Mucosa of descending colon (tissue), 3 donors: ENCODE measurements around the gene ANO6. TPM values are rescaled to one million over a fixed set of nuclear protein-coding genes. Genes with fewer than 3 reads are reported as not detected.
A peak's percentile ranks its signal among the peaks of the same experiment; 100 is the strongest.

Experiments used
- ATAC-seq: fragments of 200-7000 bp; cut with Tn5 transposase; one replicate; pipeline ENCODE4 v1.9.1; 2020; ENCODE audit warnings: mild to moderate bottlenecking, moderate library complexity
- DNase-seq, 3 donors: peaks; one replicate each; pipeline ENCODE4 v3.0.0-alpha.2; 2020
- H3K36me3 ChIP-seq: fragments of 200-600 bp; one replicate; pipeline ENCODE4 v1.8.0; 2021; ENCODE audit warnings: low read depth, mild to moderate bottlenecking
- H3K4me1 ChIP-seq: fragments of 200-600 bp; one replicate; pipeline ENCODE4 v1.8.0; 2021; ENCODE audit warnings: low read depth, mild to moderate bottlenecking
- H3K4me3 ChIP-seq: fragments of 200-600 bp; one replicate; pipeline ENCODE4 v1.8.0; 2021; ENCODE audit warnings: mild to moderate bottlenecking
- H3K9me3 ChIP-seq: fragments of 200-600 bp; one replicate; pipeline ENCODE4 v1.8.0; 2021; ENCODE audit warnings: mild to moderate bottlenecking
- intact Hi-C, 2 donors: fragments of 100-400 bp; cut with DNase I in 1 of 2; cut with micrococcal nuclease in 1 of 2; formaldehyde crosslinking; loops; one replicate each; pipeline versions ENCODE4 v1.11.0 to v1.11.1; 2022; cut with DNase I, micrococcal nuclease
- total RNA-seq, 3 donors: library from RNA; stranded (reverse); fragmentation: NEBNext Ultra II Directional in 2 of 3; extraction: Animal tissue kit (Norgen Biotek cat#: 25700) in 2 of 3; gene quantifications; one replicate each; pipeline versions ENCODE4 v1.2.1 to v1.2.4, GENCODE V29; 2021 to 2023
- TF ChIP-seq, protein P1 (sequence below): fragments of 200-600 bp; IDR thresholded peaks from one replicate; pipeline ENCODE4 v1.8.0; 2022; ENCODE audit warnings: antibody characterized with exemption, mild to moderate bottlenecking
- donor health status: DM: no; HTN: no; CAD: no; lungs with moderate emphysema.
- donor health status: DM: no; HTN: no; CAD: no.
- donor health status: DM: no; HTN: yes; CAD: no.

The ANO6 gene
- total RNA-seq, 3 donors from 2014 or later = 7.8 to 65.8 (median 15.2) TPM

DNA sequence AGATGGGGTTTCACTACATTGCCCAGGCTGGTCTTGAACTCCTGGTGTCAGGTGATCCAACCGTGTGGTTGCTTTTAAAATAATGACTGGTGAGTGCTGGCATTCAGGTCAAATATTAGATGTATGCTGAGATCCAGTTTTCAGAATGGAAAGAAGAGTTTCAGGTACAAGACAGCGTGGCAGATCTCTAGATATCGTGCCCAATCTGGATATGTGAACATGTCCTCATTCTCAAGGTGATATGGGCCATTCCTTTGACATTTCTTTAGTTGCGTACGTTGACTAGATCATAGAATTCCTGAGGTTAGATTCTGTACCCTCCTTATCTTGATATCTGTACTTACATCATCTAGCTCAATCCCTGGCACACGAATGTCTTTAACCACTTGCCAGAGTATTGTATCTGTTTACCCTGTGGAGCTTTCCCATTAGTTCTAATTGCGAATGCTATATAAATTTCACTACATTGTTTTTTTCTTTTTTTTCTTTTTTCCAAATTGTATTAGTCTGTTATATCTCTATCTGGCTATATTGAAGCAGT, 80.2 kb downstream of the ANO6 start:
- no peaks in the 10 kb centered on the region for H3K9me3 ChIP-seq
- TF ChIP-seq, protein P1, sequence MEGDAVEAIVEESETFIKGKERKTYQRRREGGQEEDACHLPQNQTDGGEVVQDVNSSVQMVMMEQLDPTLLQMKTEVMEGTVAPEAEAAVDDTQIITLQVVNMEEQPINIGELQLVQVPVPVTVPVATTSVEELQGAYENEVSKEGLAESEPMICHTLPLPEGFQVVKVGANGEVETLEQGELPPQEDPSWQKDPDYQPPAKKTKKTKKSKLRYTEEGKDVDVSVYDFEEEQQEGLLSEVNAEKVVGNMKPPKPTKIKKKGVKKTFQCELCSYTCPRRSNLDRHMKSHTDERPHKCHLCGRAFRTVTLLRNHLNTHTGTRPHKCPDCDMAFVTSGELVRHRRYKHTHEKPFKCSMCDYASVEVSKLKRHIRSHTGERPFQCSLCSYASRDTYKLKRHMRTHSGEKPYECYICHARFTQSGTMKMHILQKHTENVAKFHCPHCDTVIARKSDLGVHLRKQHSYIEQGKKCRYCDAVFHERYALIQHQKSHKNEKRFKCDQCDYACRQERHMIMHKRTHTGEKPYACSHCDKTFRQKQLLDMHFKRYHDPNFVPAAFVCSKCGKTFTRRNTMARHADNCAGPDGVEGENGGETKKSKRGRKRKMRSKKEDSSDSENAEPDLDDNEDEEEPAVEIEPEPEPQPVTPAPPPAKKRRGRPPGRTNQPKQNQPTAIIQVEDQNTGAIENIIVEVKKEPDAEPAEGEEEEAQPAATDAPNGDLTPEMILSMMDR = no peak
- no peak overlapping the region for H3K4me3 ChIP-seq
- ATAC-seq = no peak
- H3K36me3 ChIP-seq = no peaks in the 10 kb centered on the region
- H3K4me1 ChIP-seq = no peaks in the 10 kb centered on the region
- DNase-seq = no peak
- intact Hi-C loops = no loop called here

DNA sequence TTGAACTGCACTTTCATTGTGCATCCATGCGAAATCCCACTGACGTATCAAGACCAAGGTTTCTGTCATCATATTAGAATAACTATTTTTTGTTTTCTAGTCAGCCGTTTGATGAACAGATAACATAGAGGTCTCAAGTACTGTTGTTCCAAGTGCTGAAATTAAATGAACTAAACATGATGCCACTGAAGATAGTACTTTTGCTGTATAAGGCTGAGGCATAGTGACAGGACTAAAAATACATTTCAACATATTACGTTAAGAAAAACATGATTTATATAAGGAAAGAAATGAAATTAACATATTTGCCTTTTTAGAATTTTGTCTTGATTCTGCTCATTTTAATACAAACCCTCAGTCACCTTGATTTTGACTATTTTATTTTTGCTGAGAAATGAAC, 82.2 kb downstream of the ANO6 start:
- TF ChIP-seq, protein P1 = no peak
- Histone ChIP-seq H3K4me1 (no peaks in the 10 kb centered on the region), H3K4me3 (no peak overlapping the region), H3K36me3 (no peaks in the 10 kb centered on the region), H3K9me3 (no peaks in the 10 kb centered on the region)
- intact Hi-C loops = no loop called here
- no peak for ATAC-seq
- DNase-seq = no peak

DNA sequence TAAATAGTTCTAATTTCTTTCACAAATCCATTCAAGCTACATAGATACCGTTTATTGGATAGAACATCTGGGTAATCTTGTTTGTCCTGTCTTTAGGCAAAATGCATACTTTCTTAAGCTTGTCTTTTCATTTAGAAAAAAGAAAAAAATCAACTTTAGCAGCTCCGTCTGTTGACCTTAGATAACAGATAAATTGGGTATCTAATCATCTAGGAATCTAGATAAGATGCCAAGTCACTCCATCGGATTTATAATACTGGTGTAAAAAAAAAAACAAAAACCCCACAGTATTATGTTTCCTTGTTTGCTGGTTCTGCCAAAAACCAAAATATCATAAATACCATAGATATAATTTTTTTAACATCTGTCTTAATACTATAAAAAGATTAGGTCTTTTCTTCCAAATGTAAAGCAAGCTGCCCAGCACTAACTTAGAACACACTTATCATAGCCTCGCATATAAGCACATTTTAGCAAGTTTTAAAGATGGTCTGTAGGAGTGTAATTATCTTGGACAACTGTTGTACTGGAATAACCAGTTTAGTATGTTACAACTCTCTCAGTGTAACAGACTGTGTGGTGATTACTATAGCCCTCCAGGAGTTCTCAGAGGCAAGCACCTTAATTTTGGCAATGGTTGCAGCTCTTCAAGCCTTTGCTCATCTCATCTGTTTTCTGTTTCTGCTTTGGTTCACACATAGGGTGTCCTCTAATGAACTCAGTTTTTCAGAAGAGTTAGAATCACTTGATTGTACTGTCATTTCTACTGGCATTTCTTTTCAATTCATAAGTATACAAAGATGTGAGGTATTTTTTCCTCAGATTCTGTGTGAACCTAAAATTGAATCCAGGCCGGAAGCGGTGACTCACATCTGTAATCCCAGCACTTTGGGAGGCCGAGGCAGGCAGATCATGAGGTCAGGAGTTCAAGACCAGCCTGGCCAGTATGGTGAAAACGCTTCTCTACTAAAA, 83.1 kb downstream of the ANO6 start:
- no peaks in the 10 kb centered on the region for H3K4me1 ChIP-seq
- no peak overlapping the region for H3K4me3 ChIP-seq
- ATAC-seq (peak; percentile 22), DNase-seq (no peak)
- H3K9me3 ChIP-seq = no peaks in the 10 kb centered on the region
- TF ChIP-seq, protein P1 = no peak
- intact Hi-C loops = no loop called here
- H3K36me3 ChIP-seq = no peaks in the 10 kb centered on the region

DNA sequence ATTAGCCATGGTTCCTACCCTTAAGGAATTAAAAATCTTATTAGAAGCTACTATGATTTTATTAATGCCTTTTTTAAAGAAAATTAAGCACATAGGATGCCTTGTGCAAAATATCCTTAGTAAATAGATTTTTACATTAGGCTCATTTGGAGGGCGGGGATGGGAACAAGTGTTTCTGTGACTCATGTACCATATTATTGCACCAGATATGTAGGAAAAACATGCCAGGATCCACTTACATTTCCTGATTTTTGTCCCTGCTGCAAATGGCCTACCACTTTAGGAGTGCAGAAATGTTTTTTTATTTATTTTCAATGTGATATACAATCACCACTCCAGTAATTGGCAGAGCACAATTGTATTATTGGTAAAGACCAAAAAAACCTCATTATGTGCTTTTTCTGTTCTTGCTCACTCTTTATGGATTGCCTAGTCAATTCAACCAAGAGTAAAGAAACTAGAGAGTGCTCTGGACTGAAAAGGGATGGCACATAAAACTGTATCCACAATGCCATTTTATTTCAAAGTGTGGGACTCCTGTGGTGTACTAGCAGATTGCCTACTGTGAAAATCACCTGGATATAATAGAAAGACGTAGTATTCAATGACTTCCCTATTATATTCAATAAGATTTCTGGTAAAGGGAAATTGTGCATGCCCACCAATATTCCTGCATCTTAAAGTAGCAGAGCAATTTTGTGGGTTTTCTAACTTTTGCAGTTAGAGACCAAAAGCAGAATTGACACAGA, 86.9 kb downstream of the ANO6 start:
- no peak for DNase-seq
- no peaks in the 10 kb centered on the region for H3K4me1 ChIP-seq
- TF ChIP-seq, protein P1 = no peak

DNA sequence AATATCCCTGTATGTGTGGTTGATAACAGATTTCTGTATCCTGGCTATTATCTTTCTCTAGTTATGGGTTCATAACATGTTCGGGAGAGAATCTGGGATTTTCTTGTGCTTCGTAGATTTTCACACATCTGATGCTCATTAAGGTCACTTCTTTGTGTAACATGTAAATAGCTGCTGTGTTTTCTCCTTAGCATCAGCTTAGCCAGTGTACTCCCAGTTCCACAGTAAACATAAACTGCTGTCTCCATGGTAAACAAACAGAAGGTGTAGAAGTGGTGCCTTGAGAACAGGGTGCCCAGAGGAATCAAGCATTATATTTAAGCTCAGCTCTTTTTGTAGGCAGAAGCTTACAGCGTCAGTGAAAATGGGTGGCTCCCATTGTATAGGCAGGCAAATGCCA, 88.0 kb downstream of the ANO6 start:
- intact Hi-C loops = no loop called here
- Histone ChIP-seq H3K4me3 (no peak overlapping the region), H3K36me3 (no peaks in the 10 kb centered on the region), H3K9me3 (no peaks in the 10 kb centered on the region), H3K4me1 (no peaks in the 10 kb centered on the region)
- ATAC-seq = no peak
- no peak for DNase-seq
- TF ChIP-seq, protein P1 = no peak

More for the DNA sequence above, 86.9 kb downstream of the ANO6 start:
- Histone ChIP-seq H3K36me3 (no peaks in the 10 kb centered on the region), H3K9me3 (no peaks in the 10 kb centered on the region), H3K4me3 (no peak overlapping the region)
- intact Hi-C loops = no loop called here
- ATAC-seq = no peak
